ENCODE results near the gene GABPB1.

GRCh38 chr15:50262533-50262932 is 92.5 kb downstream of the GABPB1 start:
- TF ChIP-seq CTCF (IDR thresholded peaks at IDR 0.05) (no peak), POLR2A (IDR thresholded peaks at IDR 0.05) (no peak)
